Measurements from ENCODE around the gene ADTRP. TPM values are rescaled to one million over a fixed set of nuclear protein-coding genes. Genes with fewer than 3 reads are reported as not detected.

ADTRP gene
- total and polyA plus RNA-seq, 2 donors, result 7.0 to 7.7 TPM

DNA sequence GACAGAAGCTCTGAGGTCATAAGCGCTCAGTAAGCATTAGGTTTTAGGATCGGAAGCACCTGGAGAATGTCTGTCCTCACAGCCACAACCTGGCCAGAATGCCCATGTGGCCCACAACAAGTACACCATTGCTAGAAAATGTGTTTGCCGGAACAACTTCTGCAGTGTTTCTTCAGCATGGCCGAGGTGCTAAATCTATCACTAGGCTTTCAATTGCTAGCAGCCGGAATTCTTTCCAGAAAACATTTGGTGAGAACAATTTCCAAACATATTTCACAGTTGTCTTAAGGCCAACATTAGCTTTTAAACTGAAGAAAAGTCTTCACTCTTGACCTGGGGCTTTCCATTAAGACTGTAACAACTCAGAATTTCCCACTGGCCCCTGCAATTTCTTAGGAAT lies 18.2 kb upstream of the ADTRP start:
- 98% methylated on average over 5 of the region's 5 CpGs for WGBS
- no peak for DNase-seq (ENCODE audit: low read depth in 6 of 9, low spot score in 9 of 9)
- no peaks in the 10 kb centered on the region for H3K36me3 ChIP-seq (ENCODE audit: control insufficient read depth in 2 of 2, insufficient read depth in 2 of 2, low read length in 1 of 2)
- H3K9me3 ChIP-seq (ENCODE audit: control insufficient read depth in 2 of 2, insufficient read depth in 1 of 2, low read length in 1 of 2), result no peaks in the 10 kb centered on the region
- no peak overlapping the region for H3K4me3 ChIP-seq (ENCODE audit: low read length in 2 of 2)
- H3K4me1 ChIP-seq (ENCODE audit: control insufficient read depth in 2 of 2, insufficient read depth in 2 of 2, low read length in 2 of 2), result no peaks in the 10 kb centered on the region
- no peak overlapping the region for H3K27ac ChIP-seq (ENCODE audit: low read depth in 1 of 2, low read length in 1 of 2)
- H3K27me3 ChIP-seq (ENCODE audit: control insufficient read depth in 2 of 2, insufficient read depth in 1 of 2, low read length in 1 of 2), result no peaks in the 10 kb centered on the region

DNA sequence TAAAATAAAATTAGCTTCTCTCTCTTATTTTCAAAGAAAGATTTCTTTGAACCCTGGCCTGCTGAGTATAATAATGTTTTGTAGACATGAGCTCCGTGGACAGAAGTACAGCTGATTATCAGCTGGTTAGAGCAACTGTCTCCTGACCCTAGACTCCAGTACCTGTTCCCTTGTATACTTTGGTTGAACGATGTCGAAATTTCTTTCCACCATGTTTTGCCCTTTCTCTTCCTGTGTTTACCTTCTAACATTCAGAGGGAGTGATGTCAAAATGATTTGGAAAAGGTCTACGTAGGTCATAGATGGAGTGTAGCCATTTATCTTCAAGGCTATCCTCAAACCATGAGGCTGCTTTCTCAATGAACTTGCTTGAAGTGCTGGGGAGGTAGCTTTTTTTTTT lies 16.8 kb upstream of the ADTRP start:
- Histone ChIP-seq H3K27me3 (ENCODE audit: control insufficient read depth in 2 of 2, insufficient read depth in 1 of 2, low read length in 1 of 2) (no peaks in the 10 kb centered on the region), H3K4me3 (ENCODE audit: low read length in 2 of 2) (no peak overlapping the region), H3K36me3 (ENCODE audit: control insufficient read depth in 2 of 2, insufficient read depth in 2 of 2, low read length in 1 of 2) (no peaks in the 10 kb centered on the region), H3K4me1 (ENCODE audit: control insufficient read depth in 2 of 2, insufficient read depth in 2 of 2, low read length in 2 of 2) (no peaks in the 10 kb centered on the region), H3K9me3 (ENCODE audit: control insufficient read depth in 2 of 2, insufficient read depth in 1 of 2, low read length in 1 of 2) (no peaks in the 10 kb centered on the region), H3K27ac (ENCODE audit: low read depth in 1 of 2, low read length in 1 of 2) (no peak overlapping the region)
- 96% methylated on average over 4 of the region's 4 CpGs for WGBS
- no peak for DNase-seq (ENCODE audit: low read depth in 6 of 9, low spot score in 9 of 9)

DNA sequence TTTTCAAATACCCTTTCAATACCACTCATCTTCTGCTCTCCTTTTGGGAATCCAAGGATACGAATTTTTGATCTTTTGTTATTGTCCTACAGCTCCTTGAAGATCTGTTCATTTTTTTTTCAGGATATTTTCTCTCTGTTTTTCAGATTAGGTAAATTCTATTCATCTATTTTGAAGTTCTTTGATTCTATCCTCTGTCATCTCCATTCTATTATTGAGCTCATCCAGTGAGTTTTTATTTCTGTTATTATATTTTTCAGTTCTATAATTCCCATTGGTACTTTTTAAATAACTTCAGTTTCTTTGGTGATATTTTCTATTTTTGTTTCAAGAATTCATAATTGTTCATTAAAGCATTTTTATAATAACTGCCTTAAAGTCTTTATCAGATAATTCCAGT lies 14.7 kb upstream of the ADTRP start:
- Histone ChIP-seq H3K27me3 (ENCODE audit: control insufficient read depth in 2 of 2, insufficient read depth in 1 of 2, low read length in 1 of 2) (no peaks in the 10 kb centered on the region), H3K36me3 (ENCODE audit: control insufficient read depth in 2 of 2, insufficient read depth in 2 of 2, low read length in 1 of 2) (no peaks in the 10 kb centered on the region), H3K4me1 (ENCODE audit: control insufficient read depth in 2 of 2, insufficient read depth in 2 of 2, low read length in 2 of 2) (peaks cover 0 to 2% of the 10 kb centered on the region in 2 donors), H3K4me3 (ENCODE audit: low read length in 2 of 2) (no peak overlapping the region), H3K27ac (ENCODE audit: low read depth in 1 of 2, low read length in 1 of 2) (no peak overlapping the region), H3K9me3 (ENCODE audit: control insufficient read depth in 2 of 2, insufficient read depth in 1 of 2, low read length in 1 of 2) (no peaks in the 10 kb centered on the region)
- 89% methylated on average over 1 of the region's 1 CpG for WGBS
- no peak for DNase-seq (ENCODE audit: low read depth in 6 of 9, low spot score in 9 of 9)

DNA sequence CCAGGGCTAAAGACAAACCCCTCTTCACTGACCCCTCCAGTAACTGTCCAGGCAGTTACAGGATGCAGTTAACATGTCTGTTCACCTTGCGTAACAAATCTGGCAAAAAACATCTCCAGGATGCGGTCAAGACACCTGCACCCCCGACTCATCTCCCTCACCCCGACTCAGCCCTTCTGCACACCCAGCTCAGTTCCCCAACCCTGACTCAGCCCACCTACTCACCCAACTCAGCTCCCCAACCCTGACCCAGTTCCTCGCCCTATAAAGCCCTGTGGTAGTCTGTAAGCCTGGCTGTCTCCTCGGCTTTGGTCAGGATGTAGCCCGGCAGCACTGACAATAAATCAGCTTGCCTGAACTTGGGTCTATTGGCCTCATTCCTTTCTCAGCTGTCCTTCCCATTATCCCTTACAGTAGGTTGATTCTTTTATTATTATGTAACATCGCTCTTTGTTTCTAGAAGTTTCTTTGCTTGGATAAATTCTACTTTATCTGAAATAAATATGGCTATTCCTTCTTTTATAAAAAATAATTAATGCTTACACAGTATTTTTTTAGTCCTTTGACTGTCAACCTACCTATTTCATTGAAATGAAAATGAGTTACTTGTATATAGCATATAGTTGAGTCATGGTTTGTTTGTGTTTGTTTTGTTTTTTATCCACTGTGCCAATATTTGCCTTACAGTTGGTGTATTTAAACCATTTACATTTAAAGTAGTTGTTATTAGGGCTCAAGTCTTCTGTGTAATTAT lies 12.9 kb upstream of the ADTRP start:
- Histone ChIP-seq H3K4me3 (ENCODE audit: low read length in 2 of 2) (no peak overlapping the region), H3K4me1 (ENCODE audit: control insufficient read depth in 2 of 2, insufficient read depth in 2 of 2, low read length in 2 of 2) (peaks cover 0 to 19% of the 10 kb centered on the region in 2 donors), H3K27ac (ENCODE audit: low read depth in 1 of 2, low read length in 1 of 2) (no peak overlapping the region), H3K36me3 (ENCODE audit: control insufficient read depth in 2 of 2, insufficient read depth in 2 of 2, low read length in 1 of 2) (no peaks in the 10 kb centered on the region), H3K27me3 (ENCODE audit: control insufficient read depth in 2 of 2, insufficient read depth in 1 of 2, low read length in 1 of 2) (no peaks in the 10 kb centered on the region), H3K9me3 (ENCODE audit: control insufficient read depth in 2 of 2, insufficient read depth in 1 of 2, low read length in 1 of 2) (no peaks in the 10 kb centered on the region)
- 93% methylated on average over 8 of the region's 8 CpGs for WGBS
- no peak for DNase-seq (ENCODE audit: low read depth in 6 of 9, low spot score in 9 of 9)

DNA sequence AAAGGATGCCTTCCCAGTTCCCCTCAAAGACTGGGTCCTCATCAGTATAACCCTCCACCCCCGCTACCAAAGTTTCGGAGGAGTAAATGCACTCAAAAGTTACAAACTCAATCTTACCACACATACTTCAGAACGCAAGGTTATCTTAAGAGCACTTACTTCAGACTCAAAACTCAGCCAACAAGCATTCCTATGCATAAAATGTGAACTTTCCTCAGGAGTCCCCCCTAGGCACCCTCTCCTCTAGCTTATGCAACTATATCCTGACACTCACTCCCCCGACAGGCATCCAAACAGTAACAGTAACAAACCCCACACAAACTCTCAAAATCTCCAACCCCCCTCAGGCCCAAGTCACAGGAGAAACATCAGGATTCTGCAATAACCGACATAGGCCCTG lies 11.1 kb upstream of the ADTRP start:
- Histone ChIP-seq H3K36me3 (ENCODE audit: control insufficient read depth in 2 of 2, insufficient read depth in 2 of 2, low read length in 1 of 2) (no peaks in the 10 kb centered on the region), H3K9me3 (ENCODE audit: control insufficient read depth in 2 of 2, insufficient read depth in 1 of 2, low read length in 1 of 2) (peaks cover 0 to 1% of the 10 kb centered on the region in 2 donors), H3K27ac (ENCODE audit: low read depth in 1 of 2, low read length in 1 of 2) (no peak overlapping the region), H3K4me3 (ENCODE audit: low read length in 2 of 2) (no peak overlapping the region), H3K27me3 (ENCODE audit: control insufficient read depth in 2 of 2, insufficient read depth in 1 of 2, low read length in 1 of 2) (no peaks in the 10 kb centered on the region), H3K4me1 (ENCODE audit: control insufficient read depth in 2 of 2, insufficient read depth in 2 of 2, low read length in 2 of 2) (peaks cover 0 to 27% of the 10 kb centered on the region in 2 donors)
- DNase-seq (ENCODE audit: low read depth in 6 of 9, low spot score in 9 of 9), result no peak
- 98% methylated on average over 5 of the region's 5 CpGs for WGBS

DNA sequence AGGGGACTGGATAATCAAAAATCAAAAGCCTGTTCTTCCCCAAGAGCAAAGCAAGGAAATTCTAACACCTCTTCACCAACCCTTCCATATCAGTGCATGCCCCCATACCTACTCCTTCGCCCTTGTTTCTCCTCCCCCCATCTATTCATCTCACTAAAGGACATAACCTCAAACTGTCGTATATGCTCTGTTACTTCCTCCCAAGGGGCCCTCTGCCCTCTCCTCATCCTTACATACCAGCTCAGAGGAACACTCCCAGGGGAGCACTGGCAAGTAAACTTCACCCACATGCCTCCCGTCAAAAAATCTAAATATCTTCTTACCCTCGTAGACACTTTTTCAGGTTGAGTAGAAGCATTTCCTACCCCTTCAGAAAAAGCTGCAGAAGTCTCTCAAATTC lies 9.4 kb upstream of the ADTRP start:
- Histone ChIP-seq H3K36me3 (ENCODE audit: control insufficient read depth in 2 of 2, insufficient read depth in 2 of 2, low read length in 1 of 2) (no peaks in the 10 kb centered on the region), H3K27ac (ENCODE audit: low read depth in 1 of 2, low read length in 1 of 2) (no peak overlapping the region), H3K9me3 (ENCODE audit: control insufficient read depth in 2 of 2, insufficient read depth in 1 of 2, low read length in 1 of 2) (peaks cover 0 to 1% of the 10 kb centered on the region in 2 donors), H3K4me1 (ENCODE audit: control insufficient read depth in 2 of 2, insufficient read depth in 2 of 2, low read length in 2 of 2) (peaks cover 0 to 27% of the 10 kb centered on the region in 2 donors), H3K4me3 (ENCODE audit: low read length in 2 of 2) (no peak overlapping the region), H3K27me3 (ENCODE audit: control insufficient read depth in 2 of 2, insufficient read depth in 1 of 2, low read length in 1 of 2) (no peaks in the 10 kb centered on the region)
- WGBS, result 70% methylated on average over 4 of the region's 4 CpGs
- DNase-seq (ENCODE audit: low read depth in 6 of 9, low spot score in 9 of 9), result no peak

DNA sequence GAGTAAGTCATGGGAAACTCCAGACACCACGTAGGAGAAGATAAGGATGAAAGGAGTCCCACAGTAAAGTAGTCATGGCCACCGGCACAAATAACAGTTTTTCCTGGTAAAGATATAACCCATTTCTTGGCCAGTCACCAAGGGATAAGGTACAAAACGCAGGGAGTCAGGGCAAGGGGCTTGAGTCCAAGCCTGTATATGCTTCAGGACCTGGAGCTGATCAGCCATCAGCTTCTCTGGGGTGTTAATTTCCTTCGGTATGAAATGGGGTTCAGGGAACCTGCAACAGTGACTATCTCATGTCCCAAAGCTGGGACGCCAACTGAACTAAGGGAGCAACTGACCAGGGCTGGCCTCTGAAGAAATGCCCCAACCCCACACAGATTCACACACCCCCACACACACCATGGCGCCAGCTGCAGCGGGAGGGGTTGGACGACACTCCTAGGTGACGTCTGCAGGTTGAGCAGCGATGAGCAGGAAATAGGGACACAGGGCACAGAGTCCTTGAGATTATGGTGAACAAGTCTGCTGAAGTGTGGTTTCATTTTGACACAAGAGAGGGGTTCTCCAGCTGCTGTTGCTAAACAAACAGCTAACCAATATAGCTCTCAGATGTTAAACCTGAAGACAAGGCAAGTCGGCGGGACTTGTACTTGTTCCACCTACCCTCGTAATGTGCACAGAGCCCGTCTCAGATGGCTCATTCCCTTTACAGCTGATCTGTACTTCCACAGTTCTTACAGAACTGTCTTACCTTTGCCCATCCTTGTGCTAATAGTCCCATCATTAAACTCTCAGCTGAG lies 7.4 kb upstream of the ADTRP start:
- Histone ChIP-seq H3K9me3 (ENCODE audit: control insufficient read depth in 2 of 2, insufficient read depth in 1 of 2, low read length in 1 of 2) (peaks cover 0 to 1% of the 10 kb centered on the region in 2 donors), H3K27ac (ENCODE audit: low read depth in 1 of 2, low read length in 1 of 2) (peak overlapping the region in 1 of 2 donors; percentile 47), H3K4me1 (ENCODE audit: control insufficient read depth in 2 of 2, insufficient read depth in 2 of 2, low read length in 2 of 2) (peaks cover 0 to 27% of the 10 kb centered on the region in 2 donors), H3K4me3 (ENCODE audit: low read length in 2 of 2) (no peak overlapping the region), H3K27me3 (ENCODE audit: control insufficient read depth in 2 of 2, insufficient read depth in 1 of 2, low read length in 1 of 2) (no peaks in the 10 kb centered on the region), H3K36me3 (ENCODE audit: control insufficient read depth in 2 of 2, insufficient read depth in 2 of 2, low read length in 1 of 2) (no peaks in the 10 kb centered on the region)
- peak in 4 of 9 donors; percentile 13 to 30 (median 22) for DNase-seq (ENCODE audit: low read depth in 6 of 9, low spot score in 9 of 9)
- 87% methylated on average over 14 of the region's 14 CpGs for WGBS

DNA sequence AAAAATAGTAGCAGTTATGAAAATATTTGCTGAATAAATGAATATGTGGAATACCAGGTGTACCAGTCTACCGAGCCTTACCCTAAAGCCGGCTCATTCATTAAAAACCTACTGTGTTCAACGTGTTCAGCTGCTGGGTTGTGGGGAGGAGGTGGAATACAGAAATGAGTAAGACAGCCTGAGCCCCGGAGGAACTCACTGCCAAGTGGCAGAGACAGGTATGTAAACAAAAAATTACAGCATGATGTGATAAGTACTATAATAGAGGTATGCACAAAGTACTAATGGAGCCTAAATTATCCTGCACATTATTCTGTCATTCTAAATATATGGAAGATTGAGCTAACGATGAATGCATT lies 6.8 kb upstream of the ADTRP start:
- DNase-seq (ENCODE audit: low read depth in 6 of 9, low spot score in 9 of 9), result no peak
- 93% methylated on average over 5 of the region's 5 CpGs for WGBS
- Histone ChIP-seq H3K36me3 (ENCODE audit: control insufficient read depth in 2 of 2, insufficient read depth in 2 of 2, low read length in 1 of 2) (no peaks in the 10 kb centered on the region), H3K27me3 (ENCODE audit: control insufficient read depth in 2 of 2, insufficient read depth in 1 of 2, low read length in 1 of 2) (no peaks in the 10 kb centered on the region), H3K27ac (ENCODE audit: low read depth in 1 of 2, low read length in 1 of 2) (no peak overlapping the region), H3K4me1 (ENCODE audit: control insufficient read depth in 2 of 2, insufficient read depth in 2 of 2, low read length in 2 of 2) (peaks cover 0 to 27% of the 10 kb centered on the region in 2 donors), H3K4me3 (ENCODE audit: low read length in 2 of 2) (no peak overlapping the region), H3K9me3 (ENCODE audit: control insufficient read depth in 2 of 2, insufficient read depth in 1 of 2, low read length in 1 of 2) (peaks cover 0 to 1% of the 10 kb centered on the region in 2 donors)

DNA sequence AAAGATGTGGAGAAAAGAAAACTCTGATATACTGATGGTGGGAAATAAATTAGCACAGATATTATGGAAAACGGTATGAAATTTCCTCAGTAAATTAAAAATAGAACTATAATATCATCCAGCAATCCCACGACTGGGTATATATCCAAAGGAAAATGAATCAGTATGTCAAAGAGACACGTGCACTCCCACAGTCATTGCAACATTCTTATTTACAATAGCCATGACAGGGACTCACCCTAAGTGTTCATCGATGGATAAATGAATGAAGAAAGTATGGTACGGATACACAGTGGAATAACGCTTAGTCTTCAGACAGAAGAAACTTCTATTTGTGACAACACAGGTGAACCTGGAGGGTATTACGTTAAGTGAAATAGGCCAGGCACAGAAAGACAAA lies 5.7 kb upstream of the ADTRP start:
- Histone ChIP-seq H3K4me1 (ENCODE audit: control insufficient read depth in 2 of 2, insufficient read depth in 2 of 2, low read length in 2 of 2) (peaks cover 0 to 28% of the 10 kb centered on the region in 2 donors), H3K27ac (ENCODE audit: low read depth in 1 of 2, low read length in 1 of 2) (no peak overlapping the region), H3K27me3 (ENCODE audit: control insufficient read depth in 2 of 2, insufficient read depth in 1 of 2, low read length in 1 of 2) (no peaks in the 10 kb centered on the region), H3K36me3 (ENCODE audit: control insufficient read depth in 2 of 2, insufficient read depth in 2 of 2, low read length in 1 of 2) (no peaks in the 10 kb centered on the region), H3K4me3 (ENCODE audit: low read length in 2 of 2) (no peak overlapping the region), H3K9me3 (ENCODE audit: control insufficient read depth in 2 of 2, insufficient read depth in 1 of 2, low read length in 1 of 2) (peaks cover 0 to 1% of the 10 kb centered on the region in 2 donors)
- DNase-seq (ENCODE audit: low read depth in 6 of 9, low spot score in 9 of 9), result no peak
- 82% methylated on average over 7 of the region's 7 CpGs for WGBS
